Caco-2 (cell line): Measurements from ENCODE around the gene TLCD5. TPM values are rescaled to one million over a fixed set of nuclear protein-coding genes. Genes with fewer than 3 reads are reported as not detected.

Experiments
- BruUV-seq: library from RNA; stranded (reverse); fragments of 400-500 nt; replicated peaks from 2 replicates; lab custom pipeline; 2021; lab: Mats Ljungman, UMichigan
- CTCF ChIA-PET: fragments of 300-600 bp; sonication (Branson Sonifier 250); formaldehyde crosslinking; loops from one replicate; lab custom pipeline; 2022; ENCODE audit warnings: antibody characterized with exemption; lab: Charles Lee
- POLR2A ChIA-PET: fragments of 300-600 bp; sonication (Branson Sonifier 250); formaldehyde crosslinking; loops from one replicate; lab custom pipeline; 2022; ENCODE audit warnings: antibody characterized with exemption; lab: Charles Lee
- DNase-seq, 2 experiments: peaks; one replicate each; pipeline versions ENCODE4 v3.0.0 to v3.0.0-alpha.2; 2020 to 2022
- H3K27me3 ChIP-seq: replicated peaks from 2 replicates; pipeline ENCODE4 v1.6.0; 2011; ENCODE audit warnings: low read length; ENCODE audit not compliant: control insufficient read depth, insufficient read depth
- H3K36me3 ChIP-seq: 2 replicates; pipeline ENCODE4 v1.5.1; 2011; ENCODE audit warnings: low read length; ENCODE audit not compliant: control insufficient read depth, insufficient read depth
- H3K4me1 ChIP-seq: fragments of 250-450 bp; sonication (Bioruptor Pico); 2 replicates; pipeline ENCODE4 v1.5.1; 2020; ENCODE audit warnings: mild to moderate bottlenecking
- H3K4me3 ChIP-seq: 2 replicates; pipeline ENCODE4 v1.5.1; 2011; ENCODE audit warnings: low read depth, mild to moderate bottlenecking, control low read depth, low read length
- H3K9me3 ChIP-seq: fragments of 250-450 bp; sonication (Bioruptor Pico); 2 replicates; pipeline ENCODE4 v1.5.1; 2020; ENCODE audit warnings: mild to moderate bottlenecking, moderate library complexity
- H3K27ac Mint-ChIP-seq: one replicate; pipeline ENCODE4 v1.8.0; 2022; ENCODE audit warnings: mixed read lengths; ENCODE audit not compliant: unreplicated experiment
- H3K27me3 Mint-ChIP-seq: one replicate; pipeline ENCODE4 v1.8.0; 2022; ENCODE audit warnings: mixed read lengths; ENCODE audit not compliant: insufficient read depth, unreplicated experiment
- H3K36me3 Mint-ChIP-seq: one replicate; pipeline ENCODE4 v1.8.0; 2022; ENCODE audit warnings: mild to moderate bottlenecking, mixed read lengths; ENCODE audit not compliant: insufficient read depth, unreplicated experiment
- H3K4me1 Mint-ChIP-seq: one replicate; pipeline ENCODE4 v1.8.0; 2022; ENCODE audit warnings: low read depth, mixed read lengths; ENCODE audit not compliant: unreplicated experiment
- H3K4me3 Mint-ChIP-seq: one replicate; pipeline ENCODE4 v1.8.0; 2022; ENCODE audit warnings: mild to moderate bottlenecking, moderate library complexity, mixed read lengths; ENCODE audit not compliant: unreplicated experiment
- H3K9me3 Mint-ChIP-seq: one replicate; pipeline ENCODE4 v1.8.0; 2022; ENCODE audit warnings: mixed read lengths; ENCODE audit not compliant: unreplicated experiment
- intact Hi-C: fragments of 100-400 bp; cut with micrococcal nuclease; formaldehyde crosslinking; loops from one replicate; pipeline ENCODE4 v1.10.0; 2022; ENCODE audit not compliant: unreplicated experiment
- total RNA-seq: library from RNA; stranded (reverse); gene quantifications from 2 replicates; pipeline ENCODE4 v1.2.3, GENCODE V29; 2022
- TF ChIP-seq, protein P1 (sequence below), 2 experiments: fragments of 200-600 bp in 1 of 2; IDR thresholded peaks; 1 replicate in 1 of 2; 2 replicates in 1 of 2; pipeline versions ENCODE4 v1.5.1 to v1.8.0; 2011 to 2022; ENCODE audit warnings: antibody characterized with exemption in 1 of 2, control low read depth in 1 of 2, inconsistent platforms in 1 of 2, low read depth in 1 of 2, low read length in 1 of 2, mild to moderate bottlenecking in 1 of 2, moderate library complexity in 1 of 2; ENCODE audit not compliant: insufficient read depth in 1 of 2, severe bottlenecking in 1 of 2, unreplicated experiment in 1 of 2

TLCD5 gene
- total RNA-seq, 1 experiment from 2014 or later, result 11.8 TPM

DNA sequence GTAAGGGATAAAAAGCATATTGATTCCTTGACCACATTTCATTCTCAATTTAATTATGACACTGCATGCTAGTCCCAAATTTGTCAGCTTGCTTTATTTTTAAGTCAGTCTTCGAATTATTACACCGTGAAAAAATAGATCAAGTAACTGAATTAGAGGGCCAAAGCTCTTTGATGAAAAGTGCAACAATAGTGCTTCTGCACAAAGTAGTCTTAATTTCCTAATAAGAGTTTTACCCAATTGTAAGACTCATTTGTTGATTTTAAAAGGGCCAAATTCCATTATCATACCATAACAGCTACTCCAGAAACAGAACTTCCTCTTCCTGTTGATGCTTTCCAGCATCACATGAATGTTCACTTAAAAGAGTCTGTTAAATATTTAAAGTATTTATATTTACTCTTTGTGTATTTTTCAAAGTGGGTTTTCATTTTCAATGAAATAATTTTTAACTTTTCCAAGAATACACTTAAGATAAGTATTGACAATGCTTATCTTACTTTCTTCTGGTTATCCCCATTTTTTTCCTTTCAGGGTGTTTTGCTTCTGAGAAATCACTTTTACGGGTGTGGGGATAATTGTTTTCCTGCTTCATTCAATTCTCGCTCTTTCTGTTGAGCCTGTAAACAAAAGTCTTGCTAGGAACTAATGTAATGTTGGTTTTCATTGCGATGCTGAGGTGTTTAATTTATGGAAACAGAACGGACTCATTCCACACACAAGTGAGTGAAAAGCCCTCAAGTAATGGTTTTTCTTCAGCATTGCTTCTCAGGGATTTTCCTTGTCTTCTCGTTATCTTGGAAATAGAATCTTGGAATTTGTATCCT, 13.2 kb downstream of the TLCD5 start:
- H3K4me3 ChIP-seq, result peak overlapping the region; percentile 89
- no peaks in the 10 kb centered on the region for H3K27me3 ChIP-seq
- Mint-ChIP-seq H3K4me3 (peak overlapping the region; percentile 98), H3K27me3 (no peaks in the 10 kb centered on the region), H3K4me1 (peaks cover 32% of the 10 kb centered on the region), H3K9me3 (no peaks in the 10 kb centered on the region), H3K27ac (peak overlapping the region; percentile 85), H3K36me3 (peaks cover 13% of the 10 kb centered on the region)
- H3K4me1 ChIP-seq, result peaks cover 20% of the 10 kb centered on the region
- intact Hi-C loops, result loop anchor here (5.0 kb wide), 2 partner anchors 84 to 614 kb away; no protein-coding TSS in a partner anchor
- ChIA-PET CTCF (interaction anchor here (0.7 to 1.6 kb wide), 2 partner anchors 31 to 35 kb away, joined by 3 to 5 read pairs; no protein-coding TSS in a partner anchor), POLR2A (interaction anchor here (0.8 kb wide), 1 partner anchor 39 kb away, joined by 3 read pairs; no protein-coding TSS in a partner anchor)
- no TSS peak for BruUV-seq
- no peaks in the 10 kb centered on the region; the same call in 1 of the 2 replicates for H3K9me3 ChIP-seq
- H3K36me3 ChIP-seq, result no peaks in the 10 kb centered on the region
- no peak for DNase-seq
- TF ChIP-seq, protein P1, sequence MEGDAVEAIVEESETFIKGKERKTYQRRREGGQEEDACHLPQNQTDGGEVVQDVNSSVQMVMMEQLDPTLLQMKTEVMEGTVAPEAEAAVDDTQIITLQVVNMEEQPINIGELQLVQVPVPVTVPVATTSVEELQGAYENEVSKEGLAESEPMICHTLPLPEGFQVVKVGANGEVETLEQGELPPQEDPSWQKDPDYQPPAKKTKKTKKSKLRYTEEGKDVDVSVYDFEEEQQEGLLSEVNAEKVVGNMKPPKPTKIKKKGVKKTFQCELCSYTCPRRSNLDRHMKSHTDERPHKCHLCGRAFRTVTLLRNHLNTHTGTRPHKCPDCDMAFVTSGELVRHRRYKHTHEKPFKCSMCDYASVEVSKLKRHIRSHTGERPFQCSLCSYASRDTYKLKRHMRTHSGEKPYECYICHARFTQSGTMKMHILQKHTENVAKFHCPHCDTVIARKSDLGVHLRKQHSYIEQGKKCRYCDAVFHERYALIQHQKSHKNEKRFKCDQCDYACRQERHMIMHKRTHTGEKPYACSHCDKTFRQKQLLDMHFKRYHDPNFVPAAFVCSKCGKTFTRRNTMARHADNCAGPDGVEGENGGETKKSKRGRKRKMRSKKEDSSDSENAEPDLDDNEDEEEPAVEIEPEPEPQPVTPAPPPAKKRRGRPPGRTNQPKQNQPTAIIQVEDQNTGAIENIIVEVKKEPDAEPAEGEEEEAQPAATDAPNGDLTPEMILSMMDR (IDR thresholded peaks at IDR 0.05; ENCODE audit: insufficient read depth in 1 of 2, low read depth in 1 of 2, low read length in 1 of 2, severe bottlenecking in 1 of 2, unreplicated experiment in 1 of 2), result no peak

DNA sequence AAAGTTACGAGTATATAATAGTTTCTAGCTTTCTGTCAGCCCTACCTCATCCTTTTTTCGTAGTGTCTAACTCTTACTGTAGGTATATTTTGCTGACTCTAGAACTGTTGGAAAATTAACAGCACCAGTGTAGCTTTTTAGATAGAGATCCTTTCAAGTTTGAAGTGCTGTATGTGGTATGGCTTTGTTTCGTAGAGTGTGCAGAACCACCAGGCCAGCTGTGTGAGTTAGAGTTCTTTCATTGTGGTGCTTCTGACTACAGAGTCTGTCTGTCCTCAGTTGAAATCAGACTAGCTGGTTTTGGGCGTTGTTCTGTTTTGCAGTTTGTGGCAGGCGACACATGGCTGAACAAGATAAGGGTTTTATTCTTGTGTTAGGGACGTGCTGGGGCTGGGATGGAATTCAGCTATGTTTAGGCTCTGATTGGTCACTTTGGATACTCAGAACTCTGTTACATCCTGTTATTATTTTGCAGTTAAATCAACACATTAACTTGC, 14.3 kb downstream of the TLCD5 start:
- Histone ChIP-seq H3K9me3 (no peaks in the 10 kb centered on the region; the same call in 1 of the 2 replicates), H3K4me1 (peaks cover 27% of the 10 kb centered on the region), H3K4me3 (no peak overlapping the region), H3K36me3 (no peaks in the 10 kb centered on the region), H3K27me3 (no peaks in the 10 kb centered on the region)
- peak overlapping the region; percentile 98 for H3K4me3 Mint-ChIP-seq
- peaks cover 37% of the 10 kb centered on the region for H3K4me1 Mint-ChIP-seq
- peak in 1 of 2 experiments; percentile 14 for DNase-seq
- H3K9me3 Mint-ChIP-seq, result no peaks in the 10 kb centered on the region
- no TSS peak for BruUV-seq
- no peaks in the 10 kb centered on the region for H3K27me3 Mint-ChIP-seq
- ChIA-PET POLR2A (no interaction called here), CTCF (no interaction called here)
- H3K36me3 Mint-ChIP-seq, result peaks cover 13% of the 10 kb centered on the region
- intact Hi-C loops, result loop anchor here (1.0 to 5.0 kb wide), 3 partner anchors 10 to 613 kb away; no protein-coding TSS in a partner anchor
- TF ChIP-seq, protein P1 (IDR thresholded peaks at IDR 0.05; ENCODE audit: insufficient read depth in 1 of 2, low read depth in 1 of 2, low read length in 1 of 2, severe bottlenecking in 1 of 2, unreplicated experiment in 1 of 2), result no peak
- peak overlapping the region; percentile 2 for H3K27ac Mint-ChIP-seq

DNA sequence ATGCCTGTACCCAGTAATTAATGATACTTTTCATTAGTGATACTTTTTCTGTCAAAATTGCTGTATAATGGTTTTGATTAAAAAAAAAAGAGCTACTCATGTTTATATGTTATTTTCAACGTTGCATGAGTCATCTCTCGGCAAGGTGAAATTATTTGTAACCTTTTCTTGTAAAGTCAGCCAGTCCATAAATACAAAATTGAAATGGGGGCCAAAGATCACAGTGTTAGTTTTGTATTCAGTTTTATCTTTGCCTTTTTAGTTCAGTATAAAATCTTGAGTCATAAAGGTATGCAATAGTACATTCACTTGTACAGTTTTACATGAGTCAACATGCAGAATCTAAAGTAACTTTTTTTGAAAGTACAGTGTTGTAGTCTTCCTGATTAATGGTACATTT, 15.4 kb downstream of the TLCD5 start:
- POLR2A ChIA-PET, result no interaction called here
- no peaks in the 10 kb centered on the region for H3K36me3 ChIP-seq
- H3K9me3 ChIP-seq, result no peaks in the 10 kb centered on the region; the same call in 1 of the 2 replicates
- DNase-seq, result no peak
- TF ChIP-seq, protein P1 (IDR thresholded peaks at IDR 0.05; ENCODE audit: insufficient read depth in 1 of 2, low read depth in 1 of 2, low read length in 1 of 2, severe bottlenecking in 1 of 2, unreplicated experiment in 1 of 2), result no peak
- Mint-ChIP-seq H3K9me3 (no peaks in the 10 kb centered on the region), H3K27me3 (no peaks in the 10 kb centered on the region), H3K4me1 (peaks cover 45% of the 10 kb centered on the region), H3K36me3 (peaks cover 13% of the 10 kb centered on the region), H3K27ac (no peak overlapping the region), H3K4me3 (no peak overlapping the region)
- CTCF ChIA-PET, result no interaction called here
- H3K4me3 ChIP-seq, result no peak overlapping the region
- BruUV-seq, result no TSS peak
- no peaks in the 10 kb centered on the region for H3K27me3 ChIP-seq
- H3K4me1 ChIP-seq, result peaks cover 27% of the 10 kb centered on the region
- intact Hi-C loops, result no loop called here
